Raji (cell line): ENCODE results near the gene OR51V1.
"Not testable (repeated sequence)": the region's sequence is repeated elsewhere in the genome, so short reads cannot be mapped to it uniquely, and the experiment has no call there.

Experiments used
- POLR2A ChIP-seq: IDR thresholded peaks from 2 replicates; pipeline ENCODE4 v1.6.1; 2011; ENCODE audit warnings: low read depth, low read length, control low read depth; ENCODE audit not compliant: insufficient read depth

Gene OR51V1

DNA sequence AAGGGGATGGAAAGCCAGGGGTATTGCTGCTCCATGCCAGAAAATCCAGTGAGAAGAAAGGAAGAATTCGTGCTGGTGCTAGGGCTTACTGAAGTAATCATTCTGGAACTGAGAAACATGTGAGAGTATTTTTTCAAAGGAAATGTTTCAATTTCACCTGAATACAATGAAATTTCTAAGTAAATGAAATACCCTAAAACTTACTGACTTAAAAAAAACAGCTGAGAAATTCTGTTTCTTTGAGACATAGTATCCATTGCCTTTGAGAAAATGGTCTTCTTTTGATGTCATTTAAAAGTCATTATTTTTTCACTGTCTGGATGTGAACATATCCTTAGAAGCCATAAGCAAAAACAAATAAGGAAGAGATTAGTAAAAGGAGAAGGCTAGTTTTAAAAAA is at the start of gene OR51V1:
Gene OR51V1, minus strand, starts transcription at position 101 of the 400 bp plus-strand sequence. Its CDS starts 0 bp downstream, at position 101.
- TF ChIP-seq POLR2A, result no peak

GRCh38 chr11:5249807-5250396 is 49.4 kb upstream of the OR51V1 start, which contains the start of gene HBG1:
Gene HBG1, minus strand, starts transcription at chr11:5249857. Its CDS starts 53 bp downstream, at chr11:5249804.
- TF ChIP-seq POLR2A, result not testable (repeated sequence)

GRCh38 chr11:5247472-5248192 is 47.1 kb upstream of the OR51V1 start:
- no peak for TF ChIP-seq POLR2A

DNA sequence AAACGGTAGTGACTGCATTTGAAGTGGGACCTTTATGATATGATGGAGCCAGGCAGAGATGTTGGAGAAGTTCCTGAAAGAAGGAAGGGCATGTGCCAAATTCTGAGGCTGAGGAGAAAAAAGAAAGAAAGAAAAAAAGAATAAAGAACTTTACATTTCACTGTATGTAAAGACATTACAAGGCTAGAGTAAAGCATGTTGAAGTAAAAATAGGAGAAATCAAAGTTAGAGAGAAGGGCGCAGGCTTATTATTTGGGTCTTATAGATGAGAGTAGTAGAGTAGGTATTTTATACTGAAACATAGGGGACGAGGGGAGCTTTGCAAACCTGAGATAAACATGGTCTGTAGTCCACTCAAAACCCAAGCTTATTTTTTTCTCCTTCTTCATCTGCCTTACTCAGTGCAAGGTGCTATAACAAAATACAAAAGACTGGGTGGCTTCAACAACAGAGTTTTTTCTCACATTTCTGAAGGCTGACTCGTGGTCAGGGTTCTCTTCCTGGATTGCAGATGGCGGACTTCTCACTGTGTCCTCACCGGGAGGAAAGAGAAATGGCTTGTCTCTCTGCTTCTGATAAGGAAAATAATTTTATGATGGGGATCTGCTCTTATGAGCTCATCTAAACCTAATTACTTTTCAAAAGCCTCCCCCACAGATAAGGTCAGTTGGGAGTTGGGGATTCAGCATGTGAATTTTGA is 46.4 kb upstream of the OR51V1 start:
- TF ChIP-seq POLR2A, result no peak

DNA sequence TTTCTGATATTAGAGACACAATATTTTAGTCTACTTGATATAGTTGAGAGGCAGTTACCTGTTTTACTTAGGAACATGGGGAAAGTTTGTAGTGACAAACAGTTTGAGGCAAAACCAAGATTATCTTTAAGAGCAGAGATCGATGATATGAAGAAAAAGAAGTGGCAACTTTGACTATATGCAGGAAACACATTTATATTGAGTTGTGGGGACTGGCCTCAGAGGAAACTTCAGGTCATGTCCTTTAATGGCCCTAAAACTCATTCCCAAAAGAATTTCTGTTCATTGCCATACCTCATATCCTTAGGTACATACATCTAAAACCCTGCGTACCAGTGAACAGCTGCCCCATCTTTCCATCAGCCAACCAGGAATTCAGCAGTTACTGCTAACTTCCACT is 44.7 kb upstream of the OR51V1 start:
- TF ChIP-seq POLR2A, result no peak

GRCh38 chr11:5243816-5244180 is 43.3 kb upstream of the OR51V1 start:
- no peak for TF ChIP-seq POLR2A

- TF ChIP-seq POLR2A, result no peak
Observed at GRCh38 chr11:5242933-5243815, 42.7 kb upstream of the OR51V1 start.

- no peak for TF ChIP-seq POLR2A
Observed at GRCh38 chr11:5242208-5242607, 41.7 kb upstream of the OR51V1 start.

DNA sequence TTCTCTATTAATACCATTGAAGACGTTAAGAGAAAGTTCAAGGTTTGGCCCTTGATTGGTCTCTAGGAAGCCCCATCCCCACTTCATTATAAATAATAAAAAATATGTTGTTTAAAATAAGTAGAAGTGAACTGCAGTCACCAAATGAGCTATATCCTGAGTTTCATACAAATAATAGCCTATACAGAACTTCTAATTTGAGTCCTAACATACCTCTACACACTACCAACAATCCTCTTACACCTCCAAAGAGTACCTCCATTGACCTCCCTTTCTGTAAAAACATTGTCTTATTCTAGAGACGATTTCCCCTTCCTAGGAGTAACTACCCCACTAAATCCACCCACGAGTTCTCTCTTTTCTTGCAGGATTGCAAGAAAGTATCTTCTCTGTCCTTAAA is 41.0 kb upstream of the OR51V1 start:
- TF ChIP-seq POLR2A, result no peak

DNA sequence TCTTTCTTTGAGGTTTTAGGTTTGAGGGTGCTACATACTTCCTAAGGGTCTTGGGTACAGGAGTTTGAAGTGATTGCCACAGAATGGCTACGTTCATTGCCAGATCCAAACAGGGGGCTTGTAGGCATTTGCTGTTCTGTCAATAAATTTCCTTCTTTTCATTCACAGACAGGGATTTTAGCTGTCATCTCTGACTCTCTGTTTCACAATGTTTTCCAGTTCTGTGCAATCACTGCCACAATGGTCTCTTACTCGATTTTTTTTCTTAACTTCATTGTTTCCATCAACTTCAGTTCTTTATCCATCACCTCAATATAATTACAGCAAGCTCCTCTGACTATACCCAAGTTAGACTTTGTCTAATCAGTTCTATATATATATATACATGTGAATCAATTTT is 40.0 kb upstream of the OR51V1 start:
- TF ChIP-seq POLR2A, result no peak

- TF ChIP-seq POLR2A, result no peak
Observed at GRCh38 chr11:5240056-5240455, 39.6 kb upstream of the OR51V1 start.

DNA sequence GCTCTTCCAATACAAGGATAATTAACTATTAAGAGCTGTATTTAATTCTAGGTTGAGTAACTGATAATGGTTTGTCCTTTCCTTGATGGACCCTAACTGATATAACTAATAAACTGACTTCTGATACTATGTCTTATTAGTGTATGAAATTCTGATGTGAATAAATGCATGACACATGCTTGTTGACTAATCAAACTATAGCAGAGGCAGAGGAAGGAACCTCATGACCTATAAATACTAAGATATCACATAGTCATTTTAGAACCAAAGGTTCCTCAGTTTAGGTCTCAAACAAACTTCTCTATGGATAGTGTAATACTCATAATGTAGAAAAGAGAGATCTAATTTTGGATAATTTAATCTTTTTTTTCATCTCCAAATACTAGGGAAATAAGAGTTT is 38.6 kb upstream of the OR51V1 start:
- no peak for TF ChIP-seq POLR2A

- TF ChIP-seq POLR2A, result no peak
Observed at GRCh38 chr11:5238486-5238885, 38.0 kb upstream of the OR51V1 start.

GRCh38 chr11:5237420-5237819 is 36.9 kb upstream of the OR51V1 start:
- no peak for TF ChIP-seq POLR2A
